AG08395 (cell line): ENCODE data around the gene ZBTB6.

ENCODE experiments used
- DNase-seq: peaks from one replicate; pipeline ENCODE4 v3.0.0; 2012; ENCODE audit warnings: mixed read lengths, low spot score

Gene ZBTB6, protein sequence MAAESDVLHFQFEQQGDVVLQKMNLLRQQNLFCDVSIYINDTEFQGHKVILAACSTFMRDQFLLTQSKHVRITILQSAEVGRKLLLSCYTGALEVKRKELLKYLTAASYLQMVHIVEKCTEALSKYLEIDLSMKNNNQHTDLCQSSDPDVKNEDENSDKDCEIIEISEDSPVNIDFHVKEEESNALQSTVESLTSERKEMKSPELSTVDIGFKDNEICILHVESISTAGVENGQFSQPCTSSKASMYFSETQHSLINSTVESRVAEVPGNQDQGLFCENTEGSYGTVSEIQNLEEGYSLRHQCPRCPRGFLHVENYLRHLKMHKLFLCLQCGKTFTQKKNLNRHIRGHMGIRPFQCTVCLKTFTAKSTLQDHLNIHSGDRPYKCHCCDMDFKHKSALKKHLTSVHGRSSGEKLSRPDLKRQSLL

GRCh38 chr9:122912964-122913673 is at the start of gene ZBTB6:
ZBTB6 (minus strand) TSS chr9:122913323; CDS start chr9:122912072, 1,251 bp downstream.
- peak; percentile 89 for DNase-seq

- no peak for DNase-seq
Observed at GRCh38 chr9:122961139-122961538, 48.0 kb upstream of the ZBTB6 start.

GRCh38 chr9:122955961-122956360 is 42.8 kb upstream of the ZBTB6 start:
- no peak for DNase-seq

- DNase-seq = peak; percentile 28
Observed at GRCh38 chr9:122954253-122954691, 41.1 kb upstream of the ZBTB6 start.

GRCh38 chr9:122951056-122951455 is 37.9 kb upstream of the ZBTB6 start:
- DNase-seq = no peak

DNA sequence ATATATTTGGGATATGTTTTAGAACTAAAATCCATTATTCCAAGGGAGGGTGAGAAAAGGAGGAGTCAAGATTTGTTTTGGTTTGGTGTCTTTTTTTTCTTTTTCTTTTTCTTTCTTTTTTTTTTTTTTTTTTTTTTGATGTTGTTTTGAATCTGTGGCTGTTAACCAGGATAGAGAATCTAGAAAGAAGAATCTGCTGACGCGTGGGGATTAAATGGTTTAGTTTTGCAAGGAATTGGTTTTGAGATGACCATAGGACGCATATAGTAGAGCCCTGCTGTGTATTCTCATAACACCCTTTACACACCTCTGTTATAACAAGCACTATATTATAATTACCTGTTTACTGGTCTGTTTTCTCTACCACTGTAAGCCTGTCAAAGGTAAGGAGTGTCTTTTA is 37.1 kb upstream of the ZBTB6 start:
- no peak for DNase-seq

GRCh38 chr9:122949696-122950095 is 36.6 kb upstream of the ZBTB6 start:
- no peak for DNase-seq

GRCh38 chr9:122948313-122948712 is 35.2 kb upstream of the ZBTB6 start:
- DNase-seq = no peak

- no peak for DNase-seq
Observed at GRCh38 chr9:122946461-122947005, 33.4 kb upstream of the ZBTB6 start.

DNA sequence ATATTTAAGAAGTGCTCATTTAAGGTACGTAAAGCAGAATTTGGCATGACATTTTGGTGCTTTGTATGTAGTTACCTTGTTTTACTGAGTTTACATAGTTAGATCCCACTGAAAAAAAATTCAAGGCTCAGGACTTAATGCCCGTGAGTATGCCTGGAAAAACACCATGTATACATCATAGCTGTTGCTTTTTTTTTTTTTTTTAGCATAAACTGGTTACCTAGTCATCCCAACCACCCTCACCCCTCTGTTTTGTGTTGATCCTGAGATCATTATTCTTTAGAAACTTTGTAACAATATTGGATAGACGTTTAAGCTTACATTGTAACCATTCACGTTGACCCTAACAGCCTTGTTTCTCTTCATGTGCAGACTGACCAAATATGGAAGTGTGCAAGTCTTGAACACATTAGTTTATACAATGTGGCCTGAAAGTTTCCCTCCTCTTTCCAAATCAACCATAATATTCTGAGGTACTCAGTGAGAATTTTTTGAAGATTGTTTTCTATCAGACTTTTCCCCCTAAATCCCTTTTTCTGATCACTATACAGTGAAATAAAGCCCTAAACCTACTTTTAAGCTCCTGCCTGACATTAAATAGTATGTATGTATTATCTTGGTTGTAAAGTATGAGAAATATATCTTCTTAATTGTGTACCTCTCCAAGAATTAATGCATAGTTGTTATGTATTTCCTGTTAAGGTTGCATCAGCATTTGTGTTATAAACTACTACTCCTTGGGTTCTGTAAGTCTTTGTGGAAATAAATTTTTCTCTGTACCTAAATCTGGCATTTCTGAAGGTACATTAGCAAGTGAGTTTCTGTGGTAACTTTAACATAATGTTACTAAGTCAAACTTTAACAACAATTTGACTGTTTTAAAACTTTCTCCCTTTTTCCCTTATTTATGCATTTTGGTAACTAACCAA is 32.1 kb upstream of the ZBTB6 start:
- no peak for DNase-seq

- DNase-seq = peak; percentile 58
Observed at GRCh38 chr9:122941582-122942234, 28.6 kb upstream of the ZBTB6 start.

DNA sequence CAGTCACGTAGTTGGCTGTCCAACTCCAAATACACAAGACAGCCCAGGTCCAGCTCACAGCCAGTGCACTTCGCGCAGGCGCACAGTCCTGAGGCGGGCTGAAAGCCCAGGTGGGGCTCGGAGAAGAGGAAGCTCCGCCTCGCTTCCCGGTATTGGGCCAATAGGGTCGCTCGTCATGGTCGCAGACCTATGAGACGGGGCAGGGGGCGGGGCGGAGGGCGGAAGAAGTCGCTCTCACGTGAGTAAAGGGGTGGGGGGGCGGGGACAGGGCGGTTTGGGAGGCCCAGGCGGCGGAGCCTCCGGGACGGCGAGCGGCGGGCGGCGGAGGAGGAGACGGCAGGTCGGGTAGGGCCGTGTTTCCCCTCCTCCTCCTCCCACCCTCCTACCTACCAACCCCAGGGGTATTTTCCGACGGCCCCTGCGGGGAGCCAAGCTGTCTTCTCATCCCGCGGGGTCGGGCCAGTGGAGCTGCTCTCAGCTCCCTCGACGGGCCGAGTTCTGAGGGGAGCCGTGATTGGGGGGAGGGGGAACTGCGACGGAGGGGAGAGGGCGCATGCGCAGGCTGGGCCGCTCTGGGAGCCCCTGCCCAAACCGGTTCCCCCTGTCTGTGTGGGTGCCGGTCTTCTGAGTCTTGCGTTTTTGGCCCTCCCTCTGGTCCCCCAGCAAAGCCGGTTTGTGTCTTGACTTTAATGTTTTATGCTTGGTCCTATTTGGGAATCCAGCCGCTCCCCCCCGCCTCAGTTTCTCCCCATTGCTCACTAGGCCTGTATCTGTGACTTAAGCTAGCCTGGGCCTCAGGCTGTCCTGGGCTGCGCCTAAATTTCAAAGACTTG is 27.8 kb upstream of the ZBTB6 start, which contains the start of gene RABGAP1:
RABGAP1 (plus strand) TSS at position 272 of the 833 bp plus-strand sequence. CDS start 16,040 bp downstream, outside the sequence.
- peak; percentile 100 for DNase-seq

- DNase-seq = no peak
Observed at GRCh38 chr9:122940454-122940748, 27.3 kb upstream of the ZBTB6 start.

DNA sequence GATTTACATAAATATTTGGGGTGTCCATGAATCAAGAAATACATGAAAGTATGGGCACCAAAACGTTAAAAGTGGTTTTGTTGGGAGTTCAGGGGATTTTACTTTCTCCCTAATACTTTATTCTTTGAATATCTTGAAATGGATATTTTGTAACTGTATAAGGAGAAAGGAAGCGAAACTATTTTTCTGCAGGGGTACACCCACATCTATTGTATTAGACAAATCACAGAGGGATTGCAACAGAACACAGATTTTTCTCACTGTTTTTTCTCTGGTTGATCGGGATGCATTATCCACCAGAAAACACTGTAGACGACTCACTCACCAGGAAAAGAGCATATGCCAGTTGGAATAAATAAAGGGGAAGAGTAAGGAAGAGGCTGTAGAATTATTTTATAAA is 26.5 kb upstream of the ZBTB6 start:
- DNase-seq = no peak

DNA sequence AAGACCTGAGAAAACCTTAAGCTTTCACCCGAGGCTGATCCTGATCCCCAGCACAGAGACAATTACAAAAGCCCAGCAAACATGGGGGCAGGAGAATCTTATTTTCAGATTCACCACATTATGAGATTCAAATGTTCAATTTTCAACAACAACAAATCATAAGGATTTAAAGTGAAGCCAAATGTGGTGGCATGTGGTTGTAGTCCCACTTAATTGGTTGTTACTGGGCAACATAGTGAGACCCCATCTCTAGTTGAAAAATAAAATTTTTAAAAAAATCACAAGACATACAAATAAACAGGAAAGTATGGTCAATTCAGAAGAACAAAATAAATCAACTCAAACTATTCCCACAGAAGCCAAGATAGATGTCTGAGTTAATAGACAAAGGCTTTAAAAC is 23.8 kb upstream of the ZBTB6 start:
- DNase-seq = no peak

- no peak for DNase-seq
Observed at GRCh38 chr9:122936464-122936863, 23.3 kb upstream of the ZBTB6 start.

- DNase-seq = peak; percentile 98
Observed at GRCh38 chr9:122931226-122932121, 18.4 kb upstream of the ZBTB6 start, which contains the start of gene ZBTB26. ZBTB26 (minus strand) TSS chr9:122931512; CDS start chr9:122919934, 11,578 bp downstream.

DNA sequence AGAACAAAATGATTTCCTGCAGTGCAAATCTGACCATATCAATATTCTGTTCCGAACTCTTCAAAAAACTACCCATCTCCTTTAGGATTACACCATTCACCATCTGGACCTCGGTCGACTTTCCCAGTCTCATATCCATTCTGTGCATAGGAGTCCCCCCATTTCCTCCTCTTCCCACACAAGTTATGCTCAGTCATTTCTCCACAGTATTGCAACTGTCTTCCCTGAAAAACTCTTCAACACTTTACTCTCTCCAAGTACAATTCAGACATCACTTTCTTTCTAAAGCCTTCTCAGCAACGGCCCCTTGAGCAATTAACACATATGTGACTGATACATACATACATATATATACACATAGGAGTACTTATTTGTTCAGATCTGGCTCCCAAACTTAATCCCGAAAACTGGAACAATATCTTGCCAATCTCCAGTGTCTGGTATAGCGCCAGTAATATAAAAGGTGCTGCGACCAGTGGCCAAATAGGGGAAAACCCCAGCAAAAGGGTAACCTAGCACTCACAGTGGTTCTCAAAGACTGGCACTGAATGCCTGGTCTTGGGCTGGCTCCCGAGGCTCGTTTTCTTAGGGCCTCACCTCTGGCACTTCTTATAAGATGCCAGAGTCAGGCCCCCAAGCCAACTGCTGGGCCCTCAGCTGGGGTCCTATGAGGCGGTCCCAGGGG is 17.6 kb upstream of the ZBTB6 start:
- DNase-seq = no peak
